ENCODE results near the gene RASSF10. TPM values are rescaled to one million over a fixed set of nuclear protein-coding genes. Genes with fewer than 3 reads are reported as not detected.
"Not testable (repeated sequence)": the region's sequence is repeated elsewhere in the genome, so short reads cannot be mapped to it uniquely, and the experiment has no call there.

RASSF10 gene
- total RNA-seq, 4 donors from 2014 or later = 0.27 to 1.3 TPM; not detected in 2

DNA sequence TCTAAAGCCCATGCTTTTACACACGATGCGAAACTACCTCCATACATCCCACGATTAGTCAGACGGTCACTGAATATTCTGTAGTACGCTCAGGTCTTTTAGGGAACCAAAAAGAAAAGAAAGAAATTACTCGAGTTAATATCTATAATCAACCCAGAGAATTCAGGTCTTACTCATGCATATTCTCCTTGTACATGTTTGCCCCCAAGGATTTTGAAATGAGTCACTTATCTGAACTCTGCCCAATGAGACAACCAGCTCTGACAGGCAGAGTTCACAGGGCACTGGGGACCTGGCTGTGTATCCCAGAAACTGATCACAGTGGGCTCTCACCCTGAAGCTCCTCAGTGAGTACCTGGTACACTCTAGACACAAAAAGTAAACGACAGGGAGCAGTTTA is 29.2 kb downstream of the RASSF10 start:
- TF ChIP-seq, protein P1, sequence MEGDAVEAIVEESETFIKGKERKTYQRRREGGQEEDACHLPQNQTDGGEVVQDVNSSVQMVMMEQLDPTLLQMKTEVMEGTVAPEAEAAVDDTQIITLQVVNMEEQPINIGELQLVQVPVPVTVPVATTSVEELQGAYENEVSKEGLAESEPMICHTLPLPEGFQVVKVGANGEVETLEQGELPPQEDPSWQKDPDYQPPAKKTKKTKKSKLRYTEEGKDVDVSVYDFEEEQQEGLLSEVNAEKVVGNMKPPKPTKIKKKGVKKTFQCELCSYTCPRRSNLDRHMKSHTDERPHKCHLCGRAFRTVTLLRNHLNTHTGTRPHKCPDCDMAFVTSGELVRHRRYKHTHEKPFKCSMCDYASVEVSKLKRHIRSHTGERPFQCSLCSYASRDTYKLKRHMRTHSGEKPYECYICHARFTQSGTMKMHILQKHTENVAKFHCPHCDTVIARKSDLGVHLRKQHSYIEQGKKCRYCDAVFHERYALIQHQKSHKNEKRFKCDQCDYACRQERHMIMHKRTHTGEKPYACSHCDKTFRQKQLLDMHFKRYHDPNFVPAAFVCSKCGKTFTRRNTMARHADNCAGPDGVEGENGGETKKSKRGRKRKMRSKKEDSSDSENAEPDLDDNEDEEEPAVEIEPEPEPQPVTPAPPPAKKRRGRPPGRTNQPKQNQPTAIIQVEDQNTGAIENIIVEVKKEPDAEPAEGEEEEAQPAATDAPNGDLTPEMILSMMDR (IDR thresholded peaks at IDR 0.05) = no peak
- TF ChIP-seq POLR2AphosphoS5 (IDR thresholded peaks at IDR 0.05) = no peak
- Histone ChIP-seq H3K27ac (no peak overlapping the region), H3K4me3 (no peak overlapping the region), H3K27me3 (peaks cover 23% of the 10 kb centered on the region), H3K4me1 (no peaks in the 10 kb centered on the region), H3K36me3 (no peaks in the 10 kb centered on the region), H3K9me3 (no peaks in the 10 kb centered on the region)
- no peak for ATAC-seq
- WGBS, 2 donors (ENCODE audit: low coverage in 1 of 2) = 79 to 91% methylated on average over 7 of the region's 7 CpGs

- TF ChIP-seq POLR2A (IDR thresholded peaks at IDR 0.05) = no peak
- TF ChIP-seq, protein P1 (IDR thresholded peaks at IDR 0.05) = no peak
- no peak for TF ChIP-seq POLR2AphosphoS5 (IDR thresholded peaks at IDR 0.05)
- TF ChIP-seq EP300 (IDR thresholded peaks at IDR 0.05) = no peak
- H3K27ac ChIP-seq = no peak overlapping the region
- no peak overlapping the region for H3K4me3 ChIP-seq
- peaks cover 19% of the 10 kb centered on the region for H3K27me3 ChIP-seq
- no peaks in the 10 kb centered on the region for H3K36me3 ChIP-seq
- no peaks in the 10 kb centered on the region for H3K4me1 ChIP-seq
- H3K9me3 ChIP-seq = no peaks in the 10 kb centered on the region
- WGBS, 2 donors (ENCODE audit: low coverage in 1 of 2) = 79 to 83% methylated on average over 5 of the region's 5 CpGs
- no peak for ATAC-seq
Observed at GRCh38 chr11:13039126-13039525, 30.0 kb downstream of the RASSF10 start.

DNA sequence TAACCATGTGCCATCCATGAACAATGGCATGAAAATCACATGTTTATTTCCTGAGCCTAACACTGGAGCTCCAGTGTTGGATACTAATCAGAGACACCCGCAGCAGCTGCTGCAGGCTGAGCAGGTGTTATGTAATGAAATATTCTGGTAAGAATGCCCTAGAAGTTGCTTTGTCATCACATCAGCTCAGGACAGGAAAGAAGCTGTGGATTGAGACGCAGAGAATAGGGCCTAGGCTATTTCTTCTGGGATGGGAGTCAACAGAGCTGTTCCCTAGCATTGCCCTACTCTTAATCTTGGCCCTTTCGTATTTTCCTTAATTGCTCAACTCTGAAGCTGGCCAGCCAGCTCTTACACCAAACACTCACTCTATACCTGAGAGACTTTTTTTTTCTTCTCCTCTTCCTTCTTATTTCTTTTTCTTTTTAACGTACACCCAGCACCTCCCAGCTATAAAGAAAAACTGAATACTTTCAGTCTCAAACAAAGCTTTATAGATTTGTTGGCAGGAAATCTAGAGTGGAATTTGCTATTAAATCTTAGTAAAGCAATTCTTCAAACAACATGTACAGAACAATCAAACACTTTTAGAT is 31.9 kb downstream of the RASSF10 start:
- Histone ChIP-seq H3K4me3 (no peak overlapping the region), H3K27ac (no peak overlapping the region), H3K4me1 (no peaks in the 10 kb centered on the region), H3K27me3 (peaks cover 11% of the 10 kb centered on the region), H3K36me3 (no peaks in the 10 kb centered on the region), H3K9me3 (no peaks in the 10 kb centered on the region)
- ATAC-seq = no peak
- no peak for TF ChIP-seq POLR2AphosphoS5 (IDR thresholded peaks at IDR 0.05)
- no peak for TF ChIP-seq EP300 (IDR thresholded peaks at IDR 0.05)
- no peak for TF ChIP-seq POLR2A (IDR thresholded peaks at IDR 0.05)
- TF ChIP-seq, protein P1 (IDR thresholded peaks at IDR 0.05) = no peak
- 50 to 62% methylated on average over 3 to 4 of the region's 4 CpGs for WGBS, 2 donors (ENCODE audit: low coverage in 1 of 2)

DNA sequence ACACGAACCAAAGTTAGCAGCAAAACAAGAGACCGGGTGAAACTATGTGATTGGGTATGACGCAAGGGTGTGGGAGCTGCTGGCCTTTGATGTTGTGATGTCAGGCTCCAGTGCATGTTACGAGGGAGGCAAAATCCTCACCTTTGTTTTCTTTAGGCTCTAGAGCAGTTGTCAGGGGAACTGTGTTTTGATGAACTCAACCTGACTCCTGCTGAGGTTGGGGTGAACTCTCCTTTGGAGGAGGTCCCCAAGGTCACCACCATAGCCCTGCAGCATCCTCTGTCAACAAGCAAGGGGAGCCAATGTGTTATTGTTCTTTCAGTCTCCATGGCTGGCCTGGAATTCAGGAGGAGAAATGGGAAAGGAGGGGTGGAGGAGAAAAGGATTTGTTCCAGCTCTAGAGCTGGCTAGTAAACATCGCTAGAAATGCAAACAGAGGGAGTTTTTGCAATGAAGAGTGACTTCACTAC is 33.8 kb downstream of the RASSF10 start:
- TF ChIP-seq EP300 (IDR thresholded peaks at IDR 0.05) (no peak), POLR2A (IDR thresholded peaks at IDR 0.05) (no peak), POLR2AphosphoS5 (IDR thresholded peaks at IDR 0.05) (no peak)
- TF ChIP-seq, protein P1 (IDR thresholded peaks at IDR 0.05) = no peak
- Histone ChIP-seq H3K27me3 (no peaks in the 10 kb centered on the region), H3K4me3 (no peak overlapping the region), H3K36me3 (no peaks in the 10 kb centered on the region), H3K27ac (no peak overlapping the region), H3K9me3 (no peaks in the 10 kb centered on the region), H3K4me1 (no peaks in the 10 kb centered on the region)
- no peak for ATAC-seq
- WGBS, 2 donors (ENCODE audit: low coverage in 1 of 2) = 59 to 63% methylated on average over 5 of the region's 5 CpGs

DNA sequence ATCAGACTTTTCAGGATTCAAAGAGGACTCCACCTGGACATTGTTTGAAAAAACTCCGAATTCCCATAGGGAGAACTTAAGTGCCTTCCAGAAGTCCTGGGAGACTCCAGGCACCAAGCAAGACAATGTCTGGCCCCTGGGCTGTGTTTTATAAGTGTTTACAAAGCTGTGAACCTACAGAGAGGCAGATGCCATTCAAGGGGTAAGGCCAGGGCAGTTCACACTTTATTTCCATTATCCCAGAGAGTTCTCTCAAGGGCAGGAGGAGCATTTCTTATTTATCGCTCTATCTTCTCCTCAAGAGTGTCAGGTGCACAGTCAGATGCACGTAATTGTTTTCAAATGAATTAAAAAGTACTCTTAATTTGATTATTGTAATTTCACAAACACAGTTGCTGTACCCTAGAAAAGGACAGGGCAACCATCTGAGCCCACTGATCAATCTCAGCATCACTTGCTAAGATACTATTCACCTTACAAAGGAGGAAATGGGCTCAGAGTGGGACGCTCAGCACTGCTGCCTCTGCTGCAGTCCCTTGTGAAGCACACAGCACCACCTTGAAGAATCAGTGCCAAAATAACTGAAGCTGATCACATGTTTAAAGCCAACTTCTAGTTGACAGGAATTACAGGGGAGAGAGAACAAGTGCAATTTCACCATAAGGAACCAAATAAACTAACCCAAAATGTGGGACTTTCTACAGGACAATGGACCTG is 35.0 kb downstream of the RASSF10 start:
- Histone ChIP-seq H3K4me3 (no peak overlapping the region), H3K36me3 (no peaks in the 10 kb centered on the region), H3K4me1 (no peaks in the 10 kb centered on the region), H3K27me3 (peaks cover 6% of the 10 kb centered on the region), H3K27ac (no peak overlapping the region), H3K9me3 (no peaks in the 10 kb centered on the region)
- ATAC-seq = no peak
- WGBS, 2 donors (ENCODE audit: low coverage in 1 of 2) = 73 to 77% methylated on average over 4 of the region's 4 CpGs
- TF ChIP-seq, protein P1 (IDR thresholded peaks at IDR 0.05) = no peak
- TF ChIP-seq POLR2A (IDR thresholded peaks at IDR 0.05) (no peak), EP300 (IDR thresholded peaks at IDR 0.05) (no peak), POLR2AphosphoS5 (IDR thresholded peaks at IDR 0.05) (no peak)

- 86 to 100% methylated on average over 5 to 8 of the region's 8 CpGs for WGBS, 2 donors (ENCODE audit: low coverage in 1 of 2)
- H3K27ac ChIP-seq, H3K4me1 ChIP-seq, H3K9me3 ChIP-seq, H3K4me3 ChIP-seq, H3K36me3 ChIP-seq, ATAC-seq: not testable (repeated sequence)
- peaks cover 14% of the 10 kb centered on the region for H3K27me3 ChIP-seq
Observed at GRCh38 chr11:13045089-13045488, 36.0 kb downstream of the RASSF10 start.

All from gastroesophageal sphincter (tissue), 4 donors.